WTC11 (cell line): Measurements from ENCODE around the gene SUCLG1. TPM values are rescaled to one million over a fixed set of nuclear protein-coding genes. Genes with fewer than 3 reads are reported as not detected.

Experiments
- ATAC-seq: fragments of 200-7000 bp; cut with Tn5 transposase; 2 replicates; pipeline ENCODE4 v1.10.0; 2021; ENCODE audit warnings: mild to moderate bottlenecking, moderate library complexity
- CTCF ChIA-PET: fragments of 300-600 bp; sonication (Branson Sonifier 250); formaldehyde crosslinking; loops from one replicate; lab custom pipeline; 2021; ENCODE audit warnings: antibody characterized with exemption; lab: Charles Lee
- POLR2A ChIA-PET: fragments of 350-600 bp; sonication (Branson Sonifier 250); formaldehyde crosslinking; loops from one replicate; lab custom pipeline; 2021; ENCODE audit warnings: antibody characterized with exemption; lab: Charles Lee
- DNase-seq: peaks from one replicate; pipeline ENCODE4 v3.0.0; 2021; ENCODE audit warnings: low spot score
- H3K27ac Mint-ChIP-seq: 2 replicates; pipeline ENCODE4 v1.8.0; 2021; ENCODE audit warnings: mixed read lengths
- H3K27me3 Mint-ChIP-seq: 2 replicates; pipeline ENCODE4 v1.8.0; 2021; ENCODE audit warnings: low read depth, mild to moderate bottlenecking, moderate library complexity, mixed read lengths
- H3K36me3 Mint-ChIP-seq: 2 replicates; pipeline ENCODE4 v1.8.0; 2021; ENCODE audit warnings: mixed read lengths
- H3K4me1 Mint-ChIP-seq: 2 replicates; pipeline ENCODE4 v1.8.0; 2022; ENCODE audit warnings: mixed read lengths
- H3K4me3 Mint-ChIP-seq: 2 replicates; pipeline ENCODE4 v1.8.0; 2021; ENCODE audit warnings: mild to moderate bottlenecking, moderate library complexity, mixed read lengths
- H3K9me3 Mint-ChIP-seq: 2 replicates; pipeline ENCODE4 v1.8.0; 2021; ENCODE audit warnings: mixed read lengths
- CREB1 ChIP-seq: sonication (generic); formaldehyde crosslinking; IDR thresholded peaks from 2 replicates; pipeline ENCODE4 v1.8.0; 2023; ENCODE audit warnings: mild to moderate bottlenecking, missing genetic modification reagents
- CREM ChIP-seq: sonication (generic); formaldehyde crosslinking; IDR thresholded peaks from 2 replicates; pipeline ENCODE4 v1.8.1; 2022; ENCODE audit warnings: mild to moderate bottlenecking, missing genetic modification reagents, moderate library complexity
- FOXJ3 ChIP-seq: sonication (generic); formaldehyde crosslinking; IDR thresholded peaks from 2 replicates; pipeline ENCODE4 v1.9.0; 2021; ENCODE audit warnings: missing genetic modification reagents, mild to moderate bottlenecking, borderline replicate concordance
- HMGA2 ChIP-seq: fragments of 250-450 bp; sonication (Bioruptor Pico); IDR thresholded peaks from 2 replicates; pipeline ENCODE4 v1.4.0; 2021; ENCODE audit warnings: mild to moderate bottlenecking, moderate library complexity
- MYBL2 ChIP-seq: sonication (generic); formaldehyde crosslinking; IDR thresholded peaks from 2 replicates; pipeline ENCODE4 v1.8.1; 2023; ENCODE audit warnings: mild to moderate bottlenecking, moderate library complexity, missing genetic modification reagents
- RORB ChIP-seq: fragments of 250-450 bp; sonication (Bioruptor Pico); IDR thresholded peaks from 2 replicates; pipeline ENCODE4 v1.9.0; 2021; ENCODE audit warnings: mild to moderate bottlenecking
- SMAD3 ChIP-seq: sonication (generic); formaldehyde crosslinking; IDR thresholded peaks from 2 replicates; pipeline ENCODE4 v1.8.0; 2022; ENCODE audit warnings: missing genetic modification reagents, mild to moderate bottlenecking, borderline replicate concordance
- TCF7 ChIP-seq: sonication (generic); formaldehyde crosslinking; IDR thresholded peaks from 2 replicates; pipeline ENCODE4 v1.8.0; 2022; ENCODE audit warnings: mild to moderate bottlenecking, low read depth, missing genetic modification reagents, moderate library complexity
- TEAD4 ChIP-seq: sonication (generic); formaldehyde crosslinking; IDR thresholded peaks from 2 replicates; pipeline ENCODE4 v1.8.0; 2022; ENCODE audit warnings: mild to moderate bottlenecking, missing genetic modification reagents
- ZNF138 ChIP-seq: sonication (generic); formaldehyde crosslinking; conservative IDR thresholded peaks from 2 replicates; pipeline ENCODE4 v1.8.1; 2022; ENCODE audit warnings: mild to moderate bottlenecking, moderate library complexity, missing genetic modification reagents
- ZNF416 ChIP-seq: fragments of 250-450 bp; sonication (Bioruptor Pico); IDR thresholded peaks from 2 replicates; pipeline ENCODE4 v1.9.0; 2021; ENCODE audit warnings: mild to moderate bottlenecking, inconsistent platforms
- ZNF671 ChIP-seq: fragments of 250-450 bp; sonication (Bioruptor Pico); IDR thresholded peaks from 2 replicates; pipeline ENCODE4 v1.8.0; 2021; ENCODE audit warnings: mild to moderate bottlenecking
- total RNA-seq: library from RNA; stranded (reverse); gene quantifications from 3 replicates; pipeline ENCODE4 v1.2.3, GENCODE V29; 2021
- TF ChIP-seq, protein P1 (sequence below): sonication (generic); formaldehyde crosslinking; IDR thresholded peaks from 2 replicates; pipeline ENCODE4 v1.8.0; 2022; ENCODE audit warnings: mild to moderate bottlenecking, missing genetic modification reagents
- TF ChIP-seq, protein P2 (sequence below): fragments of 250-450 bp; sonication (Bioruptor Pico); IDR thresholded peaks from 2 replicates; pipeline ENCODE4 v1.8.0; 2021; ENCODE audit warnings: mild to moderate bottlenecking
- TF ChIP-seq, protein P3 (sequence below): fragments of 200-600 bp; IDR thresholded peaks from 2 replicates; pipeline ENCODE4 v1.8.0; 2022; ENCODE audit warnings: antibody characterized with exemption
- TF ChIP-seq, protein P4 (sequence below): fragments of 250-450 bp; sonication (Bioruptor Pico); IDR thresholded peaks from 2 replicates; pipeline ENCODE4 v1.9.0; 2021; ENCODE audit warnings: mild to moderate bottlenecking
- TF ChIP-seq, protein P5 (sequence below): sonication (generic); formaldehyde crosslinking; IDR thresholded peaks from 2 replicates; pipeline ENCODE4 v1.8.0; 2023; ENCODE audit warnings: mild to moderate bottlenecking, missing genetic modification reagents
- TF ChIP-seq, protein P6 (sequence below): sonication (generic); formaldehyde crosslinking; IDR thresholded peaks from 2 replicates; pipeline ENCODE4 v1.8.0; 2022; ENCODE audit warnings: missing genetic modification reagents
- TF ChIP-seq, protein P7 (sequence below): sonication (generic); formaldehyde crosslinking; IDR thresholded peaks from 2 replicates; pipeline ENCODE4 v1.8.1; 2023; ENCODE audit warnings: mild to moderate bottlenecking, missing genetic modification reagents, moderate library complexity
- TF ChIP-seq, protein P8 (sequence below): sonication (generic); formaldehyde crosslinking; IDR thresholded peaks from 2 replicates; pipeline ENCODE4 v1.8.1; 2023; ENCODE audit warnings: mild to moderate bottlenecking, missing genetic modification reagents, borderline replicate concordance

Gene SUCLG1
- total RNA-seq, 1 experiment from 2014 or later: 52.4 TPM

DNA sequence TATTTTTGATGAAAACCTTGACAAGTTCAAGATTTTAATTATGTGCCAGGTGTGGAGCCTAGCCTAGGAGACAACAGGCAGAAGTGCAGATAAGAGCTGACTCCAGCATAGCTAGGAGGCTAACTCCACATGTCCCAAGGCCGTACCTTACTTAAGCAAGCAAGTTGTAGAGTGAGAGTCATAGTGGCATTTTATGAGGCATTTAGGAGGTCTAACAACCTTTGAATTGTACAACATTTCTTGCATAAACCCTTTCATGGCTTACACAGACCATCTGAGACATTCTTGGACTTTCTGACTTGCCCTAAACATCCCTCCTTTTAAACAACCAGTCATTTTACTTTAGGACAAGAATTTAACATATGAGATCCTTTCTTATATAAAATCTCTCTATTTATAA is 8.3 kb upstream of the SUCLG1 start:
- H3K9me3 Mint-ChIP-seq: peaks cover 69% of the 10 kb centered on the region
- H3K4me3 Mint-ChIP-seq: no peak overlapping the region
- peaks cover 58% of the 10 kb centered on the region for H3K36me3 Mint-ChIP-seq
- H3K27ac Mint-ChIP-seq: no peak overlapping the region
- peaks cover 4% of the 10 kb centered on the region; the same call in 1 of the 2 replicates for H3K27me3 Mint-ChIP-seq
- POLR2A ChIA-PET: no interaction called here
- TF ChIP-seq CREB1: no peak
- TF ChIP-seq, protein P1, sequence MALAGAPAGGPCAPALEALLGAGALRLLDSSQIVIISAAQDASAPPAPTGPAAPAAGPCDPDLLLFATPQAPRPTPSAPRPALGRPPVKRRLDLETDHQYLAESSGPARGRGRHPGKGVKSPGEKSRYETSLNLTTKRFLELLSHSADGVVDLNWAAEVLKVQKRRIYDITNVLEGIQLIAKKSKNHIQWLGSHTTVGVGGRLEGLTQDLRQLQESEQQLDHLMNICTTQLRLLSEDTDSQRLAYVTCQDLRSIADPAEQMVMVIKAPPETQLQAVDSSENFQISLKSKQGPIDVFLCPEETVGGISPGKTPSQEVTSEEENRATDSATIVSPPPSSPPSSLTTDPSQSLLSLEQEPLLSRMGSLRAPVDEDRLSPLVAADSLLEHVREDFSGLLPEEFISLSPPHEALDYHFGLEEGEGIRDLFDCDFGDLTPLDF (CRISPR knock-in tag): no peak
- no peak for TF ChIP-seq FOXJ3 (CRISPR knock-in tag)
- TF ChIP-seq MYBL2 (CRISPR knock-in tag): no peak
- TF ChIP-seq SMAD3 (CRISPR knock-in tag): no peak
- no peak for TF ChIP-seq TCF7 (CRISPR knock-in tag)
- TF ChIP-seq, protein P2, sequence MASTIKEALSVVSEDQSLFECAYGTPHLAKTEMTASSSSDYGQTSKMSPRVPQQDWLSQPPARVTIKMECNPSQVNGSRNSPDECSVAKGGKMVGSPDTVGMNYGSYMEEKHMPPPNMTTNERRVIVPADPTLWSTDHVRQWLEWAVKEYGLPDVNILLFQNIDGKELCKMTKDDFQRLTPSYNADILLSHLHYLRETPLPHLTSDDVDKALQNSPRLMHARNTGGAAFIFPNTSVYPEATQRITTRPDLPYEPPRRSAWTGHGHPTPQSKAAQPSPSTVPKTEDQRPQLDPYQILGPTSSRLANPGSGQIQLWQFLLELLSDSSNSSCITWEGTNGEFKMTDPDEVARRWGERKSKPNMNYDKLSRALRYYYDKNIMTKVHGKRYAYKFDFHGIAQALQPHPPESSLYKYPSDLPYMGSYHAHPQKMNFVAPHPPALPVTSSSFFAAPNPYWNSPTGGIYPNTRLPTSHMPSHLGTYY: no peak
- TF ChIP-seq ZNF138 (CRISPR knock-in tag): no peak
- no peak for TF ChIP-seq ZNF671 (CRISPR knock-in tag)
- TF ChIP-seq CREM (CRISPR knock-in tag): no peak
- CTCF ChIA-PET: no interaction called here
- no peak for ATAC-seq
- H3K4me1 Mint-ChIP-seq: peaks cover 8% of the 10 kb centered on the region
- DNase-seq: no peak

DNA sequence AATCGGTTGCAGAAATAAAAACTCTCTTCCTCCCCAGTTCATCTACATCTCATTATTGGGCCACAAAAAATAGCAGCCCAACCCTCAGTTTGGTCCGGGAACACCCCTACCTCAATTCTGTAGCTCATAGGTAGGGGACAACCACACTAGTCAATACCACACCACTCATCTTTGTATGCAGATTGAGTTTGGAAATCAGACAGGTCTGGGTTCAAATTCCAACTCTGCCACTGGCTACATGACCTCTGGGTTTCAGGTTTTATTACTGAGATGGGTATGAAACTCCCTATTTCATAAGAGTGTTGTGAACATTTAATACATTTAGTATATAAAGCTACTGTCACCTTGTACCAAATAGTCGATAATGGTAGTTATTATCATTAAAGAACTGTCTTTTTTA is 2.2 kb upstream of the SUCLG1 start:
- CTCF ChIA-PET: no interaction called here
- Mint-ChIP-seq H3K4me3 (no peak overlapping the region; the same call in 1 of the 2 replicates), H3K27me3 (no peaks in the 10 kb centered on the region; the same call in 1 of the 2 replicates), H3K27ac (no peak overlapping the region), H3K4me1 (peaks cover 30% of the 10 kb centered on the region), H3K9me3 (peaks cover 19% of the 10 kb centered on the region), H3K36me3 (peaks cover 16% of the 10 kb centered on the region)
- ATAC-seq: no peak
- POLR2A ChIA-PET: no interaction called here
- no peak for DNase-seq
- TF ChIP-seq, protein P3, sequence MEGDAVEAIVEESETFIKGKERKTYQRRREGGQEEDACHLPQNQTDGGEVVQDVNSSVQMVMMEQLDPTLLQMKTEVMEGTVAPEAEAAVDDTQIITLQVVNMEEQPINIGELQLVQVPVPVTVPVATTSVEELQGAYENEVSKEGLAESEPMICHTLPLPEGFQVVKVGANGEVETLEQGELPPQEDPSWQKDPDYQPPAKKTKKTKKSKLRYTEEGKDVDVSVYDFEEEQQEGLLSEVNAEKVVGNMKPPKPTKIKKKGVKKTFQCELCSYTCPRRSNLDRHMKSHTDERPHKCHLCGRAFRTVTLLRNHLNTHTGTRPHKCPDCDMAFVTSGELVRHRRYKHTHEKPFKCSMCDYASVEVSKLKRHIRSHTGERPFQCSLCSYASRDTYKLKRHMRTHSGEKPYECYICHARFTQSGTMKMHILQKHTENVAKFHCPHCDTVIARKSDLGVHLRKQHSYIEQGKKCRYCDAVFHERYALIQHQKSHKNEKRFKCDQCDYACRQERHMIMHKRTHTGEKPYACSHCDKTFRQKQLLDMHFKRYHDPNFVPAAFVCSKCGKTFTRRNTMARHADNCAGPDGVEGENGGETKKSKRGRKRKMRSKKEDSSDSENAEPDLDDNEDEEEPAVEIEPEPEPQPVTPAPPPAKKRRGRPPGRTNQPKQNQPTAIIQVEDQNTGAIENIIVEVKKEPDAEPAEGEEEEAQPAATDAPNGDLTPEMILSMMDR: no peak
- no peak for TF ChIP-seq TEAD4 (CRISPR knock-in tag)
- no peak for TF ChIP-seq HMGA2 (CRISPR knock-in tag)
- TF ChIP-seq, protein P4, sequence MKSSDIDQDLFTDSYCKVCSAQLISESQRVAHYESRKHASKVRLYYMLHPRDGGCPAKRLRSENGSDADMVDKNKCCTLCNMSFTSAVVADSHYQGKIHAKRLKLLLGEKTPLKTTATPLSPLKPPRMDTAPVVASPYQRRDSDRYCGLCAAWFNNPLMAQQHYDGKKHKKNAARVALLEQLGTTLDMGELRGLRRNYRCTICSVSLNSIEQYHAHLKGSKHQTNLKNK (CRISPR knock-in tag): no peak
- TF ChIP-seq, protein P5, sequence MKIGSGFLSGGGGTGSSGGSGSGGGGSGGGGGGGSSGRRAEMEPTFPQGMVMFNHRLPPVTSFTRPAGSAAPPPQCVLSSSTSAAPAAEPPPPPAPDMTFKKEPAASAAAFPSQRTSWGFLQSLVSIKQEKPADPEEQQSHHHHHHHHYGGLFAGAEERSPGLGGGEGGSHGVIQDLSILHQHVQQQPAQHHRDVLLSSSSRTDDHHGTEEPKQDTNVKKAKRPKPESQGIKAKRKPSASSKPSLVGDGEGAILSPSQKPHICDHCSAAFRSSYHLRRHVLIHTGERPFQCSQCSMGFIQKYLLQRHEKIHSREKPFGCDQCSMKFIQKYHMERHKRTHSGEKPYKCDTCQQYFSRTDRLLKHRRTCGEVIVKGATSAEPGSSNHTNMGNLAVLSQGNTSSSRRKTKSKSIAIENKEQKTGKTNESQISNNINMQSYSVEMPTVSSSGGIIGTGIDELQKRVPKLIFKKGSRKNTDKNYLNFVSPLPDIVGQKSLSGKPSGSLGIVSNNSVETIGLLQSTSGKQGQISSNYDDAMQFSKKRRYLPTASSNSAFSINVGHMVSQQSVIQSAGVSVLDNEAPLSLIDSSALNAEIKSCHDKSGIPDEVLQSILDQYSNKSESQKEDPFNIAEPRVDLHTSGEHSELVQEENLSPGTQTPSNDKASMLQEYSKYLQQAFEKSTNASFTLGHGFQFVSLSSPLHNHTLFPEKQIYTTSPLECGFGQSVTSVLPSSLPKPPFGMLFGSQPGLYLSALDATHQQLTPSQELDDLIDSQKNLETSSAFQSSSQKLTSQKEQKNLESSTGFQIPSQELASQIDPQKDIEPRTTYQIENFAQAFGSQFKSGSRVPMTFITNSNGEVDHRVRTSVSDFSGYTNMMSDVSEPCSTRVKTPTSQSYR: no peak
- TF ChIP-seq, protein P6, sequence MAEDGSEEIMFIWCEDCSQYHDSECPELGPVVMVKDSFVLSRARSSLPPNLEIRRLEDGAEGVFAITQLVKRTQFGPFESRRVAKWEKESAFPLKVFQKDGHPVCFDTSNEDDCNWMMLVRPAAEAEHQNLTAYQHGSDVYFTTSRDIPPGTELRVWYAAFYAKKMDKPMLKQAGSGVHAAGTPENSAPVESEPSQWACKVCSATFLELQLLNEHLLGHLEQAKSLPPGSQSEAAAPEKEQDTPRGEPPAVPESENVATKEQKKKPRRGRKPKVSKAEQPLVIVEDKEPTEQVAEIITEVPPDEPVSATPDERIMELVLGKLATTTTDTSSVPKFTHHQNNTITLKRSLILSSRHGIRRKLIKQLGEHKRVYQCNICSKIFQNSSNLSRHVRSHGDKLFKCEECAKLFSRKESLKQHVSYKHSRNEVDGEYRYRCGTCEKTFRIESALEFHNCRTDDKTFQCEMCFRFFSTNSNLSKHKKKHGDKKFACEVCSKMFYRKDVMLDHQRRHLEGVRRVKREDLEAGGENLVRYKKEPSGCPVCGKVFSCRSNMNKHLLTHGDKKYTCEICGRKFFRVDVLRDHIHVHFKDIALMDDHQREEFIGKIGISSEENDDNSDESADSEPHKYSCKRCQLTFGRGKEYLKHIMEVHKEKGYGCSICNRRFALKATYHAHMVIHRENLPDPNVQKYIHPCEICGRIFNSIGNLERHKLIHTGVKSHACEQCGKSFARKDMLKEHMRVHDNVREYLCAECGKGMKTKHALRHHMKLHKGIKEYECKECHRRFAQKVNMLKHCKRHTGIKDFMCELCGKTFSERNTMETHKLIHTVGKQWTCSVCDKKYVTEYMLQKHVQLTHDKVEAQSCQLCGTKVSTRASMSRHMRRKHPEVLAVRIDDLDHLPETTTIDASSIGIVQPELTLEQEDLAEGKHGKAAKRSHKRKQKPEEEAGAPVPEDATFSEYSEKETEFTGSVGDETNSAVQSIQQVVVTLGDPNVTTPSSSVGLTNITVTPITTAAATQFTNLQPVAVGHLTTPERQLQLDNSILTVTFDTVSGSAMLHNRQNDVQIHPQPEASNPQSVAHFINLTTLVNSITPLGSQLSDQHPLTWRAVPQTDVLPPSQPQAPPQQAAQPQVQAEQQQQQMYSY (CRISPR knock-in tag): no peak
- no peak for TF ChIP-seq RORB (CRISPR knock-in tag)
- no peak for TF ChIP-seq ZNF416 (CRISPR knock-in tag)
- TF ChIP-seq, protein P7, sequence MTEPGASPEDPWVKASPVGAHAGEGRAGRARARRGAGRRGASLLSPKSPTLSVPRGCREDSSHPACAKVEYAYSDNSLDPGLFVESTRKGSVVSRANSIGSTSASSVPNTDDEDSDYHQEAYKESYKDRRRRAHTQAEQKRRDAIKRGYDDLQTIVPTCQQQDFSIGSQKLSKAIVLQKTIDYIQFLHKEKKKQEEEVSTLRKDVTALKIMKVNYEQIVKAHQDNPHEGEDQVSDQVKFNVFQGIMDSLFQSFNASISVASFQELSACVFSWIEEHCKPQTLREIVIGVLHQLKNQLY (CRISPR knock-in tag): no peak
- TF ChIP-seq, protein P8, sequence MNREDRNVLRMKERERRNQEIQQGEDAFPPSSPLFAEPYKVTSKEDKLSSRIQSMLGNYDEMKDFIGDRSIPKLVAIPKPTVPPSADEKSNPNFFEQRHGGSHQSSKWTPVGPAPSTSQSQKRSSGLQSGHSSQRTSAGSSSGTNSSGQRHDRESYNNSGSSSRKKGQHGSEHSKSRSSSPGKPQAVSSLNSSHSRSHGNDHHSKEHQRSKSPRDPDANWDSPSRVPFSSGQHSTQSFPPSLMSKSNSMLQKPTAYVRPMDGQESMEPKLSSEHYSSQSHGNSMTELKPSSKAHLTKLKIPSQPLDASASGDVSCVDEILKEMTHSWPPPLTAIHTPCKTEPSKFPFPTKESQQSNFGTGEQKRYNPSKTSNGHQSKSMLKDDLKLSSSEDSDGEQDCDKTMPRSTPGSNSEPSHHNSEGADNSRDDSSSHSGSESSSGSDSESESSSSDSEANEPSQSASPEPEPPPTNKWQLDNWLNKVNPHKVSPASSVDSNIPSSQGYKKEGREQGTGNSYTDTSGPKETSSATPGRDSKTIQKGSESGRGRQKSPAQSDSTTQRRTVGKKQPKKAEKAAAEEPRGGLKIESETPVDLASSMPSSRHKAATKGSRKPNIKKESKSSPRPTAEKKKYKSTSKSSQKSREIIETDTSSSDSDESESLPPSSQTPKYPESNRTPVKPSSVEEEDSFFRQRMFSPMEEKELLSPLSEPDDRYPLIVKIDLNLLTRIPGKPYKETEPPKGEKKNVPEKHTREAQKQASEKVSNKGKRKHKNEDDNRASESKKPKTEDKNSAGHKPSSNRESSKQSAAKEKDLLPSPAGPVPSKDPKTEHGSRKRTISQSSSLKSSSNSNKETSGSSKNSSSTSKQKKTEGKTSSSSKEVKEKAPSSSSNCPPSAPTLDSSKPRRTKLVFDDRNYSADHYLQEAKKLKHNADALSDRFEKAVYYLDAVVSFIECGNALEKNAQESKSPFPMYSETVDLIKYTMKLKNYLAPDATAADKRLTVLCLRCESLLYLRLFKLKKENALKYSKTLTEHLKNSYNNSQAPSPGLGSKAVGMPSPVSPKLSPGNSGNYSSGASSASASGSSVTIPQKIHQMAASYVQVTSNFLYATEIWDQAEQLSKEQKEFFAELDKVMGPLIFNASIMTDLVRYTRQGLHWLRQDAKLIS (CRISPR knock-in tag): no peak
